Subcutaneous adipose tissue (tissue), 4 donors: Measurements from ENCODE around the gene SIK3. TPM values are rescaled to one million over a fixed set of nuclear protein-coding genes. Genes with fewer than 3 reads are reported as not detected.

Experiments
- CTCF ChIP-seq: fragments of 450-650 bp; IDR thresholded peaks from one replicate; pipeline ENCODE4 v1.5.1; 2016; ENCODE audit warnings: low read depth, mild to moderate bottlenecking, control low read depth, antibody characterized with exemption, moderate library complexity
- total RNA-seq, 4 donors: library from RNA; depleted of rRNA; stranded (reverse); fragments of >200 nt; gene quantifications; one replicate each; pipeline ENCODE4 v1.1.0, GENCODE V29; 2016

Gene SIK3
- total RNA-seq, 4 donors from 2014 or later: 27.7 to 44.8 (median 40.3) TPM

- TF ChIP-seq CTCF: no peak
Measured at GRCh38 chr11:117023178-117023577, 75.0 kb downstream of the SIK3 start.

GRCh38 chr11:117022526-117022925, 75.7 kb downstream of the SIK3 start:
- no peak for TF ChIP-seq CTCF

- TF ChIP-seq CTCF: no peak
Measured at GRCh38 chr11:117020869-117021564, 77.2 kb downstream of the SIK3 start.

GRCh38 chr11:117020287-117020686, 77.9 kb downstream of the SIK3 start:
- TF ChIP-seq CTCF: no peak

- TF ChIP-seq CTCF: no peak
Measured at GRCh38 chr11:117019871-117020270, 78.4 kb downstream of the SIK3 start.

- no peak for TF ChIP-seq CTCF
Measured at GRCh38 chr11:117017456-117017855, 80.8 kb downstream of the SIK3 start.

- no peak for TF ChIP-seq CTCF
Measured at GRCh38 chr11:117016747-117017146, 81.5 kb downstream of the SIK3 start.
